ENCODE results near the gene GPR17. TPM values are rescaled to one million over a fixed set of nuclear protein-coding genes. Genes with fewer than 3 reads are reported as not detected.

GPR17 gene
- total RNA-seq, 1 experiment from 2014 or later = not detected

GRCh38 chr2:127647242-127648190 is 1.6 kb downstream of the GPR17 start:
- DNase-seq (ENCODE audit: low read depth, low spot score) = no peak
- in situ Hi-C loops (cut with HindIII; ENCODE audit: low pct_unique_long_range_greater_than_20kb, low sequenced_read_pairs) = no loop called here

GRCh38 chr2:127648321-127648720 is 2.4 kb downstream of the GPR17 start:
- DNase-seq (ENCODE audit: low read depth, low spot score) = no peak
- in situ Hi-C loops (cut with HindIII; ENCODE audit: low pct_unique_long_range_greater_than_20kb, low sequenced_read_pairs) = no loop called here

- in situ Hi-C loops (cut with HindIII; ENCODE audit: low pct_unique_long_range_greater_than_20kb, low sequenced_read_pairs) = no loop called here
- DNase-seq (ENCODE audit: low read depth, low spot score) = no peak
These were observed 3.2 kb downstream of the GPR17 start for GRCh38 chr2:127649100-127649611.

GRCh38 chr2:127649684-127650040 is 3.7 kb downstream of the GPR17 start:
- DNase-seq (ENCODE audit: low read depth, low spot score) = peak; percentile 88
- in situ Hi-C loops (cut with HindIII; ENCODE audit: low pct_unique_long_range_greater_than_20kb, low sequenced_read_pairs) = no loop called here

GRCh38 chr2:127650041-127650784 is 4.3 kb downstream of the GPR17 start:
- no peak for DNase-seq (ENCODE audit: low read depth, low spot score)
- in situ Hi-C loops (cut with HindIII; ENCODE audit: low pct_unique_long_range_greater_than_20kb, low sequenced_read_pairs) = no loop called here

GRCh38 chr2:127650785-127651380 is 4.9 kb downstream of the GPR17 start:
- in situ Hi-C loops (cut with HindIII; ENCODE audit: low pct_unique_long_range_greater_than_20kb, low sequenced_read_pairs) = no loop called here
- no peak for DNase-seq (ENCODE audit: low read depth, low spot score)

- in situ Hi-C loops (cut with HindIII; ENCODE audit: low pct_unique_long_range_greater_than_20kb, low sequenced_read_pairs) = no loop called here
- DNase-seq (ENCODE audit: low read depth, low spot score) = no peak
These were observed 5.4 kb downstream of the GPR17 start for GRCh38 chr2:127651381-127651809.

- DNase-seq (ENCODE audit: low read depth, low spot score) = peak; percentile 69
- in situ Hi-C loops (cut with HindIII; ENCODE audit: low pct_unique_long_range_greater_than_20kb, low sequenced_read_pairs) = no loop called here
These were observed 6.1 kb downstream of the GPR17 start for GRCh38 chr2:127651971-127652550.

GRCh38 chr2:127652786-127653357 is 6.9 kb downstream of the GPR17 start:
- in situ Hi-C loops (cut with HindIII; ENCODE audit: low pct_unique_long_range_greater_than_20kb, low sequenced_read_pairs) = no loop called here
- no peak for DNase-seq (ENCODE audit: low read depth, low spot score)

- in situ Hi-C loops (cut with HindIII; ENCODE audit: low pct_unique_long_range_greater_than_20kb, low sequenced_read_pairs) = no loop called here
- DNase-seq (ENCODE audit: low read depth, low spot score) = no peak
These were observed 7.6 kb downstream of the GPR17 start for GRCh38 chr2:127653421-127654083.

- no peak for DNase-seq (ENCODE audit: low read depth, low spot score)
- in situ Hi-C loops (cut with HindIII; ENCODE audit: low pct_unique_long_range_greater_than_20kb, low sequenced_read_pairs) = no loop called here
These were observed 8.3 kb downstream of the GPR17 start for GRCh38 chr2:127654084-127654837.

- in situ Hi-C loops (cut with HindIII; ENCODE audit: low pct_unique_long_range_greater_than_20kb, low sequenced_read_pairs) = no loop called here
- DNase-seq (ENCODE audit: low read depth, low spot score) = no peak
These were observed 8.9 kb downstream of the GPR17 start for GRCh38 chr2:127654838-127655175.

- in situ Hi-C loops (cut with HindIII; ENCODE audit: low pct_unique_long_range_greater_than_20kb, low sequenced_read_pairs) = no loop called here
- DNase-seq (ENCODE audit: low read depth, low spot score) = no peak
These were observed 9.5 kb downstream of the GPR17 start for GRCh38 chr2:127655209-127656073.

GRCh38 chr2:127656569-127657231 is 10.7 kb downstream of the GPR17 start:
- DNase-seq (ENCODE audit: low read depth, low spot score) = no peak
- in situ Hi-C loops (cut with HindIII; ENCODE audit: low pct_unique_long_range_greater_than_20kb, low sequenced_read_pairs) = no loop called here

GRCh38 chr2:127657232-127657595 is 11.3 kb downstream of the GPR17 start:
- in situ Hi-C loops (cut with HindIII; ENCODE audit: low pct_unique_long_range_greater_than_20kb, low sequenced_read_pairs) = no loop called here
- DNase-seq (ENCODE audit: low read depth, low spot score) = no peak
